LHCN-M2 (cell line): ENCODE data around the gene FBLN2. TPM values are rescaled to one million over a fixed set of nuclear protein-coding genes. Genes with fewer than 3 reads are reported as not detected.

Experiments used
- DNase-seq: peaks from one replicate; pipeline ENCODE4 v3.0.0-alpha.2; 2012; ENCODE audit warnings: low read depth
- total RNA-seq: library from RNA; depleted of rRNA; stranded (reverse); fragments of >200 nt; gene quantifications from 2 replicates; pipeline ENCODE4 v1.2.3, GENCODE V29; 2014; rRNA removed

Gene FBLN2
- total RNA-seq, 1 experiment from 2014 or later: 0.06 TPM

DNA sequence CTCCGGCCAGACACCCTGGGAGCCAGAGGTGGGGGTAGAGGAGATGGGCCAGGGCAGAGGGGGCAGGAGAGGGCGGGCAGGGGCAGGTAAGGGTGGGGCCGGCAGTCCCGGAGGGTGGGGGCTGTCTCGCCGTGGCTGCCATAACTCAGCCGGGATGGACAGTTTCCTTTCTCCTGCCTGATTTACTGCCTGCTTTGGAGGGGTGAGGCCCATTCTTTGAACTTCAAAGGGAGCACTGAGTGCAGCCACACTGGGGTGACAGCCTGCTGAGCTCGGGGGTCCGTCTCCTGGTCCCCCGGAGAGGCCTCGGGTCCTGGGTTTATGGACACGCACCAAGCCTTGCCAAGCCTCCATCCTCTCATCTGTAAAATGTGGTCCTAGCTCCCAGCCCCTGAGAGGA lies 135.4 kb downstream of the FBLN2 start:
- no peak for DNase-seq

GRCh38 chr3:13684854-13685253 lies 135.9 kb downstream of the FBLN2 start:
- no peak for DNase-seq

GRCh38 chr3:13685721-13686120 lies 136.8 kb downstream of the FBLN2 start:
- no peak for DNase-seq

GRCh38 chr3:13686367-13687160 lies 137.6 kb downstream of the FBLN2 start:
- no peak for DNase-seq

GRCh38 chr3:13687517-13687943 lies 138.6 kb downstream of the FBLN2 start:
- DNase-seq: no peak

Other genes starting within 250 kb of the FBLN2 start
- gene NUP210, start 128.8 kb upstream of the FBLN2 start, total RNA-seq: not detected in 2 replicates
- gene HDAC11, start 68.8 kb upstream of the FBLN2 start, total RNA-seq: 7.1 and 11.3 TPM in 2 replicates